A673 (cell line): ENCODE results near the gene PRR5. TPM values are rescaled to one million over a fixed set of nuclear protein-coding genes. Genes with fewer than 3 reads are reported as not detected.

Source experiments
- BruUV-seq: library from RNA; stranded (reverse); fragments of 400-500 nt; replicated peaks from 2 replicates; lab custom pipeline; 2021; lab: Mats Ljungman, UMichigan
- CTCF ChIA-PET: fragments of 300-600 bp; sonication (Branson Sonifier 250); formaldehyde crosslinking; loops from one replicate; lab custom pipeline; 2022; ENCODE audit warnings: antibody characterized with exemption; lab: Charles Lee
- POLR2A ChIA-PET: fragments of 300-600 bp; sonication (Branson Sonifier 250); formaldehyde crosslinking; loops from one replicate; lab custom pipeline; 2022; ENCODE audit warnings: antibody characterized with exemption; ENCODE audit not compliant: low non-redundant PET; lab: Charles Lee
- DNase-seq: peaks from one replicate; pipeline ENCODE4 v3.0.0-alpha.2; 2015; ENCODE audit warnings: low spot score
- H3K27ac ChIP-seq: fragments of 200-600 bp; sonication (generic); 2 replicates; pipeline ENCODE4 v1.5.1; 2016; ENCODE audit warnings: mixed run types, low read depth, mild to moderate bottlenecking, mixed read lengths, antibody characterized with exemption, low read length; ENCODE audit not compliant: poor library complexity, severe bottlenecking
- H3K27me3 ChIP-seq: fragments of 200-600 bp; sonication (generic); replicated peaks from 2 replicates; pipeline ENCODE4 v1.6.1; 2017; ENCODE audit warnings: mixed run types, low read depth, mild to moderate bottlenecking, mixed read lengths, antibody characterized with exemption, low read length; ENCODE audit not compliant: insufficient read depth, poor library complexity
- H3K36me3 ChIP-seq: fragments of 200-600 bp; sonication (generic); 2 replicates; pipeline ENCODE4 v1.6.1; 2016; ENCODE audit warnings: mixed run types, mild to moderate bottlenecking, mixed read lengths, antibody characterized with exemption, low read length; ENCODE audit not compliant: insufficient read depth, poor library complexity, severe bottlenecking
- H3K4me1 ChIP-seq: fragments of 200-600 bp; sonication (generic); 2 replicates; pipeline ENCODE4 v1.6.1; 2017; ENCODE audit warnings: mixed run types, mild to moderate bottlenecking, mixed read lengths, antibody characterized with exemption, low read length; ENCODE audit not compliant: insufficient read depth, poor library complexity, severe bottlenecking
- H3K4me3 ChIP-seq: fragments of 200-600 bp; sonication (generic); 2 replicates; pipeline ENCODE4 v1.5.1; 2016; ENCODE audit warnings: low read depth, mixed run types, mild to moderate bottlenecking, mixed read lengths, low read length; ENCODE audit not compliant: poor library complexity, severe bottlenecking
- H3K9me3 ChIP-seq: fragments of 200-600 bp; sonication (generic); 2 replicates; pipeline ENCODE4 v1.6.1; 2016; ENCODE audit warnings: mixed run types, low read depth, mild to moderate bottlenecking, mixed read lengths, antibody characterized with exemption, low read length; ENCODE audit not compliant: poor library complexity, severe bottlenecking
- EZH2 ChIP-seq: fragments of 200-600 bp; sonication (generic); IDR thresholded peaks from 2 replicates; pipeline ENCODE4 v1.6.1; 2017; ENCODE audit warnings: borderline replicate concordance, low read depth, mild to moderate bottlenecking, mixed read lengths, antibody characterized with exemption, low read length; ENCODE audit not compliant: poor library complexity, severe bottlenecking
- intact Hi-C: fragments of 100-400 bp; cut with micrococcal nuclease; formaldehyde crosslinking; loops from one replicate; pipeline ENCODE4 v1.10.0; 2022; ENCODE audit not compliant: unreplicated experiment
- total RNA-seq: library from RNA; stranded (reverse); gene quantifications from 2 replicates; pipeline ENCODE4 v1.2.3, GENCODE V29; 2021
- TF ChIP-seq, protein P1 (sequence below): fragments of 300-800, 200-600 bp; sonication (generic); conservative IDR thresholded peaks from 2 replicates; pipeline ENCODE4 v1.5.1; 2017; ENCODE audit warnings: low read depth, mild to moderate bottlenecking, antibody characterized with exemption, low read length, moderate library complexity, mixed read lengths

PRR5 gene
- total RNA-seq, 1 experiment from 2014 or later: 17.9 TPM

DNA sequence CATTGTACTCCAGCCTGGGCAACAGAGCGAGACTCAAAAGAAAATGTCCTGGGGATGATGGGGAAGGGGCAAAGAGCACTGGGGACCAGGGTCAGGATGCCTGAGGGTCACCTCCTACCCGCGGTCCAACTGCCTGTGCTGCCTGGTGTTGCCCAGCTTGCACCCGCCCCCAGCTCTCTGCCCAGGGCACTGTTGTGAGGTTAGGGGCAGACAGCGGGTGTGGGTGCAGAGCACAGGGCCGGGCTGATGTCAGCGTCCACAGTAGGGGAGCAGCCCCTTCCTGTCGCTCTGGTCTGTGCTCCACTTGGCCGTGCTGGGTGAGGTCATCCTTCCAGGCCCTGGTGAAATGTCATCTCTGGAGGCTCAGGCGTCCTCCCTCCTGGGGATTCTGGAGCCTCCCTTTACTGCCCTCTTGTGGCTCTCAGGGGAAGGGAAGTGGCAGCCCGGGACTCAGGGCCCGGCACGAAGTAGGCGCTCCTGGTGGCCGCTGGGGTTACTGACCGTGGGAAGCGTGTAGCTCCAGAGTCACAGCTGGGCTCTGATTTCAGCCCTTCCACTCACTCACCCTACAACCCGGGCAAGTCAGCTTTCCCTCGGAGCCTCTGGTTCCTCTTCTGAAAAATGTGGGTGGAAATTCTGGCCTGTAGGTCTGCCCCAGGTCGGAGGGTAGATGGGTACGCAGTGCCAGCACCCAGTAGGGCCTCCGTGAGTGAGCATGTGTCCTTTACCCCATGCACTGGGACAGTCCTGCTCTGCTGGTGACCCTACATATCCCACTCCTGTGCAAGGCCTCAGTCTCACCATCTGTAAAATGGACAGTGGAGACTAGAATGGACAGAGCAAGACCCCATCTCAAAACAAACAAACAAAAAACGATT lies 17.3 kb upstream of the PRR5 start:
- intact Hi-C loops: no loop called here
- Histone ChIP-seq H3K9me3 (no peaks in the 10 kb centered on the region), H3K4me1 (peaks cover 9% of the 10 kb centered on the region), H3K36me3 (no peaks in the 10 kb centered on the region), H3K27ac (no peak overlapping the region), H3K27me3 (no peaks in the 10 kb centered on the region), H3K4me3 (no peak overlapping the region)
- CTCF ChIA-PET: interaction anchor here (0.5 to 1.3 kb wide), 8 partner anchors 18 to 202 kb away, joined by 3 to 8 read pairs (median 3); no protein-coding TSS in a partner anchor
- no peak for TF ChIP-seq EZH2
- TF ChIP-seq, protein P1, sequence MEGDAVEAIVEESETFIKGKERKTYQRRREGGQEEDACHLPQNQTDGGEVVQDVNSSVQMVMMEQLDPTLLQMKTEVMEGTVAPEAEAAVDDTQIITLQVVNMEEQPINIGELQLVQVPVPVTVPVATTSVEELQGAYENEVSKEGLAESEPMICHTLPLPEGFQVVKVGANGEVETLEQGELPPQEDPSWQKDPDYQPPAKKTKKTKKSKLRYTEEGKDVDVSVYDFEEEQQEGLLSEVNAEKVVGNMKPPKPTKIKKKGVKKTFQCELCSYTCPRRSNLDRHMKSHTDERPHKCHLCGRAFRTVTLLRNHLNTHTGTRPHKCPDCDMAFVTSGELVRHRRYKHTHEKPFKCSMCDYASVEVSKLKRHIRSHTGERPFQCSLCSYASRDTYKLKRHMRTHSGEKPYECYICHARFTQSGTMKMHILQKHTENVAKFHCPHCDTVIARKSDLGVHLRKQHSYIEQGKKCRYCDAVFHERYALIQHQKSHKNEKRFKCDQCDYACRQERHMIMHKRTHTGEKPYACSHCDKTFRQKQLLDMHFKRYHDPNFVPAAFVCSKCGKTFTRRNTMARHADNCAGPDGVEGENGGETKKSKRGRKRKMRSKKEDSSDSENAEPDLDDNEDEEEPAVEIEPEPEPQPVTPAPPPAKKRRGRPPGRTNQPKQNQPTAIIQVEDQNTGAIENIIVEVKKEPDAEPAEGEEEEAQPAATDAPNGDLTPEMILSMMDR: peak; percentile 94
- POLR2A ChIA-PET: no interaction called here
- DNase-seq: peak; percentile 89
- no TSS peak for BruUV-seq

DNA sequence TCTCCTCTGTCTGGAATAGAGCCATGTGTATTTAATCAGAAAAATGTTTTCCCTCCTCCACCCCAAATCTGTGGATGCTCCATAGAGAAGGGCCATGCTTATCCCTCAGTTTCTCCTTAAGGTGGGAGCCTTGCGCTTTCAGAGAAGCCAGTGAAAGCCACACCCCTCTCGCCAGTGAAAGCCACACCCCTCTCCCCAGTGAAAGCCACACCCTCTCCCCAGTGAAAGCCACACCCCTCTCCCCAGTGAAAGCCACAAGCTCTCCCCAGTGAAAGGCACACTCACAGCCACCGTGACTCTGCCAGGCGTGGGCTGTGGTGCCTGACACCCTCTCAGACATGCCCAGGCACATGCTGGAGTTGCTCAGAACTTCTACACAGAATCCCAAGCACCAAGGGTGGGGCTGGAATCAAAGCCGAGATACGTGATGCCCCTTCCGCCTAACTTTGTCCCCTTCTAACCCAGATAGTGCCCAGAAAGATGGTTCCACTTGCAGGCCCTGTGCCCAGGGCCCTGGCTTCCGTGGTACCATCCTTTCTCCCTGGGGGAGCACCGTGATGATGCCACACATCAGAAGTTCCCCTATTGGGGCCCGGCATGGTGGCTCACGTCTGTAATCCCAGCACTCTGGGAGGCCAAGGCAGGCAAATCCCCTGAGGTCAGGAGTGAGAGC lies 16.5 kb upstream of the PRR5 start:
- DNase-seq: peak; percentile 71
- no peaks in the 10 kb centered on the region for H3K9me3 ChIP-seq
- no peaks in the 10 kb centered on the region for H3K27me3 ChIP-seq
- POLR2A ChIA-PET: no interaction called here
- no peaks in the 10 kb centered on the region for H3K36me3 ChIP-seq
- TF ChIP-seq EZH2: no peak
- TF ChIP-seq, protein P1: no peak
- peaks cover 9% of the 10 kb centered on the region for H3K4me1 ChIP-seq
- H3K4me3 ChIP-seq: no peak overlapping the region
- intact Hi-C loops: no loop called here
- no TSS peak for BruUV-seq
- CTCF ChIA-PET: interaction anchor here (0.5 to 1.3 kb wide), 9 partner anchors 17 to 659 kb away, joined by 3 to 4 read pairs (median 3); no protein-coding TSS in a partner anchor
- no peak overlapping the region for H3K27ac ChIP-seq

DNA sequence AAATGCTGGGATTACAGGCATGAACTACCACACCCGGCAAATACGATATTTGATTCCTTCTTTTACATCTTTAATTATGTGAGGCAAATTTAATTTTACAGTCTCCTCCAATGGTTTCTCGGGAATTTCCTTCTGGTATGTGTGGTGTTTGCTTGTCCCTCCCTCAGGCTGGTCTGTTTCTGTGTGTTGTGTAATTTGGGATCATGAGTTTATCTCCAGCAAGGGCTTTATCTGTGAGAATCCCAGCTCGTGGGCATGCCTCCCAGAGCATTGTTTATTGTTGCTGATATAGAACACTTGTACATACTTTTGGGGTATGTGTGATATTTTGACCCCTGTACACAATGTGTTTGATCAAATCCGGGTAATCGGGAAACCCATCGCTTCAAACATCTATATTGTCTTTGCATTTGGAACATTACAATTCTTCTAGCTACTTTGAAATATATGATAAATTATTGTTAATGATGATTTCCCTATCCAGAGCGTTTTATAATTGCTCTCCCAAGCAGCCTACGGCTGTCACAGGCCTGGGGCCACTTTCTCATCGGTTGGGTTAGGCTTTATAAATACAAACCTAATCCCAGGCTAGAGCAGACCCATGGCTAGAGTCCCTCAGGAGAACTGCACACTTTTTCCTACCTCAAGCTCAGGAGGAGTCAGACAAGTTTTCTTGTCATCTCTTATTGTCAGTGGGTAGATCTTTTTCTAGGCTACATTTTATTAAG lies 15.0 kb upstream of the PRR5 start:
- ChIA-PET POLR2A (no interaction called here), CTCF (no interaction called here)
- intact Hi-C loops: no loop called here
- no peak overlapping the region for H3K27ac ChIP-seq
- no TSS peak for BruUV-seq
- TF ChIP-seq, protein P1: no peak
- no peak for TF ChIP-seq EZH2
- no peak for DNase-seq
- H3K4me3 ChIP-seq: no peak overlapping the region
- H3K9me3 ChIP-seq: no peaks in the 10 kb centered on the region
- H3K4me1 ChIP-seq: peaks cover 9% of the 10 kb centered on the region
- H3K27me3 ChIP-seq: no peaks in the 10 kb centered on the region
- H3K36me3 ChIP-seq: no peaks in the 10 kb centered on the region
